ENCODE measurements around the gene HFE. TPM values are rescaled to one million over a fixed set of nuclear protein-coding genes. Genes with fewer than 3 reads are reported as not detected.
A peak's percentile ranks its signal among the peaks of the same experiment; 100 is the strongest.

HFE gene
- total and polyA plus RNA-seq, 10 of the 15 experiments (the other 5 are each of a cell fraction or from before 2014, with no cell fraction given): 0.52 to 5.9 (median 1.7) TPM

GRCh38 chr6:26054781-26055718 is 32.2 kb upstream of the HFE start (continued):
- TF ChIP-seq ATF7 (IDR thresholded peaks at IDR 0.05; ENCODE audit: low read depth) (0 out of 2 replicates have a peak, but pooled peaks have one; percentile 36), STAT1 (conservative IDR thresholded peaks at IDR 0.05) (0 out of 2 replicates have a peak, but pooled peaks have one; percentile 33), BMI1 (IDR thresholded peaks at IDR 0.05; ENCODE audit: borderline replicate concordance) (peak; percentile 93), POLR2AphosphoS5 (IDR thresholded peaks at IDR 0.05; ENCODE audit: low read length) (peak; percentile 89), EED (IDR thresholded peaks at IDR 0.05; ENCODE audit: low read depth) (no peak; the same call in 1 of the 2 replicates), ESRRA (IDR thresholded peaks at IDR 0.05; ENCODE audit: low read length) (no peak), CREM (IDR thresholded peaks at IDR 0.05; ENCODE audit: low read depth) (no peak), SRF (IDR thresholded peaks at IDR 0.05; ENCODE audit: low read depth in 2 of 2, low read length in 2 of 2) (0 out of 4 replicates have a peak, but pooled peaks of 1 of the 2 experiments have one; percentile 3), NBN (IDR thresholded peaks at IDR 0.05) (peak; percentile 91), NFYA (IDR thresholded peaks at IDR 0.05; ENCODE audit: borderline replicate concordance, low read depth, low read length) (peak; percentile 46; the same call in 1 of the 2 replicates), TCF7 (IDR thresholded peaks at IDR 0.05; ENCODE audit: borderline replicate concordance) (no peak; the same call in 1 of the 2 replicates), HSF1 (IDR thresholded peaks at IDR 0.05; ENCODE audit: low read depth, low read length) (0 out of 2 replicates have a peak, but pooled peaks have one; percentile 8), ATF2 (IDR thresholded peaks at IDR 0.05; ENCODE audit: low read length) (0 out of 2 replicates have a peak, but pooled peaks have one; percentile 39), SPI1 (IDR thresholded peaks at IDR 0.05; ENCODE audit: borderline replicate concordance, insufficient read depth, low read depth, low read length) (0 out of 2 replicates have a peak, but pooled peaks have one; percentile 3), SP1 (IDR thresholded peaks at IDR 0.05; ENCODE audit: low read depth, low read length) (peak; percentile 71), NR2C2 (IDR thresholded peaks at IDR 0.05; ENCODE audit: borderline replicate concordance, control insufficient read depth, insufficient read length, low read depth) (no peak), HDGF (IDR thresholded peaks at IDR 0.05) (no peak), JUND (IDR thresholded peaks at IDR 0.05; ENCODE audit: low read depth, low read length) (no peak)
- TF ChIP-seq, protein P1, sequence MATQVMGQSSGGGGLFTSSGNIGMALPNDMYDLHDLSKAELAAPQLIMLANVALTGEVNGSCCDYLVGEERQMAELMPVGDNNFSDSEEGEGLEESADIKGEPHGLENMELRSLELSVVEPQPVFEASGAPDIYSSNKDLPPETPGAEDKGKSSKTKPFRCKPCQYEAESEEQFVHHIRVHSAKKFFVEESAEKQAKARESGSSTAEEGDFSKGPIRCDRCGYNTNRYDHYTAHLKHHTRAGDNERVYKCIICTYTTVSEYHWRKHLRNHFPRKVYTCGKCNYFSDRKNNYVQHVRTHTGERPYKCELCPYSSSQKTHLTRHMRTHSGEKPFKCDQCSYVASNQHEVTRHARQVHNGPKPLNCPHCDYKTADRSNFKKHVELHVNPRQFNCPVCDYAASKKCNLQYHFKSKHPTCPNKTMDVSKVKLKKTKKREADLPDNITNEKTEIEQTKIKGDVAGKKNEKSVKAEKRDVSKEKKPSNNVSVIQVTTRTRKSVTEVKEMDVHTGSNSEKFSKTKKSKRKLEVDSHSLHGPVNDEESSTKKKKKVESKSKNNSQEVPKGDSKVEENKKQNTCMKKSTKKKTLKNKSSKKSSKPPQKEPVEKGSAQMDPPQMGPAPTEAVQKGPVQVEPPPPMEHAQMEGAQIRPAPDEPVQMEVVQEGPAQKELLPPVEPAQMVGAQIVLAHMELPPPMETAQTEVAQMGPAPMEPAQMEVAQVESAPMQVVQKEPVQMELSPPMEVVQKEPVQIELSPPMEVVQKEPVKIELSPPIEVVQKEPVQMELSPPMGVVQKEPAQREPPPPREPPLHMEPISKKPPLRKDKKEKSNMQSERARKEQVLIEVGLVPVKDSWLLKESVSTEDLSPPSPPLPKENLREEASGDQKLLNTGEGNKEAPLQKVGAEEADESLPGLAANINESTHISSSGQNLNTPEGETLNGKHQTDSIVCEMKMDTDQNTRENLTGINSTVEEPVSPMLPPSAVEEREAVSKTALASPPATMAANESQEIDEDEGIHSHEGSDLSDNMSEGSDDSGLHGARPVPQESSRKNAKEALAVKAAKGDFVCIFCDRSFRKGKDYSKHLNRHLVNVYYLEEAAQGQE (IDR thresholded peaks at IDR 0.05; ENCODE audit: low read depth, low read length): 0 out of 2 replicates have a peak, but pooled peaks have one; percentile 5
- TF ChIP-seq, protein P2, sequence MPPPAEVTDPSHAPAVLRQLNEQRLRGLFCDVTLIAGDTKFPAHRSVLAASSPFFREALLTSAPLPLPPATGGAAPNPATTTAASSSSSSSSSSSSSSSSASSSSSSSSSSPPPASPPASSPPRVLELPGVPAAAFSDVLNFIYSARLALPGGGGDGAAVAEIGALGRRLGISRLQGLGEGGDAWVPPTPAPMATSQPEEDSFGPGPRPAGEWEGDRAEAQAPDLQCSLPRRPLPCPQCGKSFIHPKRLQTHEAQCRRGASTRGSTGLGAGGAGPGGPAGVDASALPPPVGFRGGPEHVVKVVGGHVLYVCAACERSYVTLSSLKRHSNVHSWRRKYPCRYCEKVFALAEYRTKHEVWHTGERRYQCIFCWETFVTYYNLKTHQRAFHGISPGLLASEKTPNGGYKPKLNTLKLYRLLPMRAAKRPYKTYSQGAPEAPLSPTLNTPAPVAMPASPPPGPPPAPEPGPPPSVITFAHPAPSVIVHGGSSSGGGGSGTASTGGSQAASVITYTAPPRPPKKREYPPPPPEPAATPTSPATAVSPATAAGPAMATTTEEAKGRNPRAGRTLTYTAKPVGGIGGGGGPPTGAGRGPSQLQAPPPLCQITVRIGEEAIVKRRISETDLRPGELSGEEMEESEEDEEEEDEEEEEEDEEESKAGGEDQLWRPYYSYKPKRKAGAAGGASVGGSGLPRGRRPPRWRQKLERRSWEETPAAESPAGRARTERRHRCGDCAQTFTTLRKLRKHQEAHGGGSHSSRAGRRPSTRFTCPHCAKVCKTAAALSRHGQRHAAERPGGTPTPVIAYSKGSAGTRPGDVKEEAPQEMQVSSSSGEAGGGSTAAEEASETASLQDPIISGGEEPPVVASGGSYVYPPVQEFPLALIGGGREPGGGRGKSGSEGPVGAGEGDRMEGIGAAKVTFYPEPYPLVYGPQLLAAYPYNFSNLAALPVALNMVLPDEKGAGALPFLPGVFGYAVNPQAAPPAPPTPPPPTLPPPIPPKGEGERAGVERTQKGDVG (CRISPR knock-in tag; IDR thresholded peaks at IDR 0.05): peak; percentile 99

Data from GM12878 (cell line).